NT2/D1 (cell line): ENCODE results near the gene CRISPLD2.

Experiments
- SUZ12 ChIP-seq: IDR thresholded peaks from 2 replicates; pipeline ENCODE4 v1.6.1; 2011; ENCODE audit not compliant: insufficient read length, insufficient read depth; ENCODE audit errors: extremely low read depth
- YY1 ChIP-seq: IDR thresholded peaks from 2 replicates; pipeline ENCODE4 v1.6.1; 2011; ENCODE audit not compliant: insufficient read length, insufficient read depth
- ZNF274 ChIP-seq: IDR thresholded peaks from 2 replicates; pipeline ENCODE4 v1.6.1; 2011; ENCODE audit warnings: mild to moderate bottlenecking, low read depth, low read length

DNA sequence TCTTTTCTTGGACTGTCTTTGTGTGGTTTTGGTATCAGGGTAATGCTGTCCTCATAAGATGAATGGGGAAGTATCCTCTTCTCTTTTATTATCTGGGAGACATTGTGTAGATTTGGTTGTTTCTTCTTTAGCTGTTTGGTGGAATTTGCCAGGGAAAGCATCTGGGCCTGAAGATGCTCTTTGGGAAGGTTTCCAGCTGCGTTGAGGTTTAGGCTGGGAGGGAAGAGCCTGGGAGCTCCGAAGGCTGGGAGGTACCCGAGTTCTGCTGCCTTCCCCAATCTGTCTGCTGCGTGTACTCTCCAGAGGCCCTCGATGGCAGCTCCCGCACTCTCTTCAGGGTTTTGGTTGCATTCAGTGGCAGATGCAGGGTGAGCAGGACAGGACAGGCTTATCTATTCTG lies 25.6 kb upstream of the CRISPLD2 start:
- no peak for TF ChIP-seq YY1
- TF ChIP-seq SUZ12: no peak
- TF ChIP-seq ZNF274: no peak
